ENCODE results near the gene ADAMTS2.

Gene ADAMTS2

DNA sequence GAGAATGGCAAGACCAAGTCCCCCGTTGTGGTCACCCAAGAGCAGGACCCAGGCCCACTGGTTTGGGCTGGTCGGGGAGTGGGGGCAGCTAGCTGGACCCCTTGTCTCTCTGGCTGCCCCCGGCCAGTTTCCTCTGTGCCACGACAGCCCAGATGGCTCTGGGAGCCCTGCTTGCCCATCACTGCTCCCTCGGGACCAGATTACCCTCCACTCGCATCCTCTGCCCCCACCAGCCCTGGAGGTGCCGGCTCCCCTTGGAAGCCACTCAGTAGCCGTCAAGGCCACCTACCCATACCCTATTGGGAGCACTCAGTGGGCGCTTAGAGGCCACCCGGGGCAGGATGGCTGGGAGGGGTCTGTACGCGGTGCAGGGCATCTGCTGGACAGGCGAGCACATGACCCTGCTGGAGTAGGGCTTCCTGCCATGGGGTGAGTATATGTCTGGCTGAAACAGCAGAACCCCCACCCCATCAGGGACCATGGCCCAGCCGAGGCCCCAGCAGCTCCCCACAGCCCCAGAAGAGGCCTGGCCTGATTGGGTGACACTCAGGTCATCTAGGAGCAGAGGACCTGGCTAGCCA, 215.1 kb downstream of the ADAMTS2 start:
- Histone ChIP-seq H3K4me3 (ENCODE audit: low read depth, low read length, poor library complexity, severe bottlenecking) (no peak overlapping the region), H3K27ac (ENCODE audit: low read depth, low read length, poor library complexity, severe bottlenecking) (no peak overlapping the region), H3K9me2 (ENCODE audit: low read depth, low read length) (no peaks in the 10 kb centered on the region), H3K9me3 (ENCODE audit: low read length) (no peaks in the 10 kb centered on the region), H3K36me3 (ENCODE audit: insufficient read depth, low read length) (no peaks in the 10 kb centered on the region), H3K27me3 (ENCODE audit: insufficient read depth, low read length) (no peaks in the 10 kb centered on the region), H2AFZ (ENCODE audit: low read length) (no peak overlapping the region), H3K79me2 (ENCODE audit: insufficient read depth, low read length) (no peaks in the 10 kb centered on the region), H3K9ac (ENCODE audit: low read length) (no peak overlapping the region), H3K4me1 (ENCODE audit: insufficient read depth, low read length, severe bottlenecking) (no peaks in the 10 kb centered on the region), H3K4me2 (ENCODE audit: low read length) (no peak overlapping the region), H3F3A (ENCODE audit: insufficient read depth, low read length) (no peaks in the 10 kb centered on the region), H4K20me1 (ENCODE audit: insufficient read depth, low read length) (no peaks in the 10 kb centered on the region)
- no peak for TF ChIP-seq EZH2 (IDR thresholded peaks at IDR 0.05; ENCODE audit: borderline replicate concordance, low read length)
- TF ChIP-seq, protein P1, sequence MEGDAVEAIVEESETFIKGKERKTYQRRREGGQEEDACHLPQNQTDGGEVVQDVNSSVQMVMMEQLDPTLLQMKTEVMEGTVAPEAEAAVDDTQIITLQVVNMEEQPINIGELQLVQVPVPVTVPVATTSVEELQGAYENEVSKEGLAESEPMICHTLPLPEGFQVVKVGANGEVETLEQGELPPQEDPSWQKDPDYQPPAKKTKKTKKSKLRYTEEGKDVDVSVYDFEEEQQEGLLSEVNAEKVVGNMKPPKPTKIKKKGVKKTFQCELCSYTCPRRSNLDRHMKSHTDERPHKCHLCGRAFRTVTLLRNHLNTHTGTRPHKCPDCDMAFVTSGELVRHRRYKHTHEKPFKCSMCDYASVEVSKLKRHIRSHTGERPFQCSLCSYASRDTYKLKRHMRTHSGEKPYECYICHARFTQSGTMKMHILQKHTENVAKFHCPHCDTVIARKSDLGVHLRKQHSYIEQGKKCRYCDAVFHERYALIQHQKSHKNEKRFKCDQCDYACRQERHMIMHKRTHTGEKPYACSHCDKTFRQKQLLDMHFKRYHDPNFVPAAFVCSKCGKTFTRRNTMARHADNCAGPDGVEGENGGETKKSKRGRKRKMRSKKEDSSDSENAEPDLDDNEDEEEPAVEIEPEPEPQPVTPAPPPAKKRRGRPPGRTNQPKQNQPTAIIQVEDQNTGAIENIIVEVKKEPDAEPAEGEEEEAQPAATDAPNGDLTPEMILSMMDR (IDR thresholded peaks at IDR 0.05; ENCODE audit: low read length), result no peak

- Histone ChIP-seq H3K27ac (ENCODE audit: low read depth, low read length, poor library complexity, severe bottlenecking) (no peak overlapping the region), H3F3A (ENCODE audit: insufficient read depth, low read length) (no peaks in the 10 kb centered on the region), H2AFZ (ENCODE audit: low read length) (no peak overlapping the region), H4K20me1 (ENCODE audit: insufficient read depth, low read length) (no peaks in the 10 kb centered on the region), H3K4me1 (ENCODE audit: insufficient read depth, low read length, severe bottlenecking) (no peaks in the 10 kb centered on the region), H3K4me2 (ENCODE audit: low read length) (no peak overlapping the region), H3K27me3 (ENCODE audit: insufficient read depth, low read length) (no peaks in the 10 kb centered on the region), H3K9me3 (ENCODE audit: low read length) (no peaks in the 10 kb centered on the region), H3K4me3 (ENCODE audit: low read depth, low read length, poor library complexity, severe bottlenecking) (no peak overlapping the region), H3K9ac (ENCODE audit: low read length) (no peak overlapping the region), H3K9me2 (ENCODE audit: low read depth, low read length) (no peaks in the 10 kb centered on the region), H3K36me3 (ENCODE audit: insufficient read depth, low read length) (no peaks in the 10 kb centered on the region), H3K79me2 (ENCODE audit: insufficient read depth, low read length) (no peaks in the 10 kb centered on the region)
- TF ChIP-seq EZH2 (IDR thresholded peaks at IDR 0.05; ENCODE audit: borderline replicate concordance, low read length), result no peak
- TF ChIP-seq, protein P1 (IDR thresholded peaks at IDR 0.05; ENCODE audit: low read length), result no peak
These were observed 215.6 kb downstream of the ADAMTS2 start for GRCh38 chr5:179129607-179130071.

DNA sequence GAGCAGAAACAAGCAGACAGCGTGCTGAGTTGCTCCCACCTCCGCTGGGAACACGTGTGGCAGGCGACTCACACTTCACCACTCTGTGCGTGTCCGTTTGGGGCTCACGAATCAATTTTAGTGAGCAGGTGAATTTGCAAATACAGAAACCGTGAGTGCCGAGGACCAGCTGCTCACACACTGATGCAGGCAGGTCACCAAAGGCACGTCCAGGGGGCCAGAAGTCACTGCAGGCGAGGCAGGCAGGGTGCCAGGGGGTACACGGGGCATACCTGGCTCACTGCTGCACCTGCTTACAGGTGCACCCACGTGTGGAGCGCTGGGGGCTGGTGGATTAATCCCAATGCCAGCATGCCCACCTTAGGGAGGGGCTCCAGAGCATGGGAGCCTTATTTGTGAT, 216.3 kb downstream of the ADAMTS2 start:
- Histone ChIP-seq H3K36me3 (ENCODE audit: insufficient read depth, low read length) (no peaks in the 10 kb centered on the region), H3K9me3 (ENCODE audit: low read length) (no peaks in the 10 kb centered on the region), H3K4me2 (ENCODE audit: low read length) (no peak overlapping the region)

More for the DNA sequence above, 216.3 kb downstream of the ADAMTS2 start:
- H3K4me3 ChIP-seq (ENCODE audit: low read depth, low read length, poor library complexity, severe bottlenecking), result no peak overlapping the region
- H3K27ac ChIP-seq (ENCODE audit: low read depth, low read length, poor library complexity, severe bottlenecking), result no peak overlapping the region
- no peak overlapping the region for H3K9ac ChIP-seq (ENCODE audit: low read length)
- no peaks in the 10 kb centered on the region for H3K4me1 ChIP-seq (ENCODE audit: insufficient read depth, low read length, severe bottlenecking)
- no peak for TF ChIP-seq EZH2 (IDR thresholded peaks at IDR 0.05; ENCODE audit: borderline replicate concordance, low read length)
- TF ChIP-seq, protein P1 (IDR thresholded peaks at IDR 0.05; ENCODE audit: low read length), result no peak
- no peaks in the 10 kb centered on the region for H3K27me3 ChIP-seq (ENCODE audit: insufficient read depth, low read length)
- no peaks in the 10 kb centered on the region for H3F3A ChIP-seq (ENCODE audit: insufficient read depth, low read length)
- H2AFZ ChIP-seq (ENCODE audit: low read length), result no peak overlapping the region
- no peaks in the 10 kb centered on the region for H3K79me2 ChIP-seq (ENCODE audit: insufficient read depth, low read length)
- H3K9me2 ChIP-seq (ENCODE audit: low read depth, low read length), result no peaks in the 10 kb centered on the region
- no peaks in the 10 kb centered on the region for H4K20me1 ChIP-seq (ENCODE audit: insufficient read depth, low read length)

Measured in OCI-LY1 (cell line).